ENCODE results near the gene ADCY9.

Gene ADCY9

DNA sequence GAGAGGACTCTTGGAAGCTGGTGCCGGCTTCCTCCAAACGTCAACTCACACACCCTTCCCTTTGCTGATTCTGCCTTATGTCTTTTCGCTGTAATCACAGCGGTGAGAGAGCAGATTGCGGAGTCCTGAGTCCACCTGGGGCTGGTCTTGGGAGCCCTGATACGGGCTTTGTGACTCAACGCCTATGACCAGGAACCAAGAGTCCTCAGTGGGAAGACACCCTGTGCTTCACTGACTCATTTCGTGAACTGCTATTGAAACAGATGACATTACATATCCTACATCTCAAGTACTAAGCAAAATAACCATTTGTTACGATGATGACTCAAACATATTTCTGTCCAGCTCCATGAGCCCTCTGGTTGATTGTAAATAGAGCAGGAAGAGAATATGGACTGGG lies 145.0 kb downstream of the ADCY9 start:
- H3K4me1 ChIP-seq (ENCODE audit: control insufficient read depth, insufficient read depth, low read length), result no peaks in the 10 kb centered on the region
- CTCF ChIA-PET, result no interaction called here
- POLR2A ChIA-PET, result interaction anchor here (0.8 kb wide), 1 partner anchor 8 kb away, joined by 4 read pairs; no protein-coding TSS in a partner anchor
- no peak overlapping the region for H3K27ac ChIP-seq (ENCODE audit: extremely low read depth, low read depth, low read length)
- TF ChIP-seq, protein P1, sequence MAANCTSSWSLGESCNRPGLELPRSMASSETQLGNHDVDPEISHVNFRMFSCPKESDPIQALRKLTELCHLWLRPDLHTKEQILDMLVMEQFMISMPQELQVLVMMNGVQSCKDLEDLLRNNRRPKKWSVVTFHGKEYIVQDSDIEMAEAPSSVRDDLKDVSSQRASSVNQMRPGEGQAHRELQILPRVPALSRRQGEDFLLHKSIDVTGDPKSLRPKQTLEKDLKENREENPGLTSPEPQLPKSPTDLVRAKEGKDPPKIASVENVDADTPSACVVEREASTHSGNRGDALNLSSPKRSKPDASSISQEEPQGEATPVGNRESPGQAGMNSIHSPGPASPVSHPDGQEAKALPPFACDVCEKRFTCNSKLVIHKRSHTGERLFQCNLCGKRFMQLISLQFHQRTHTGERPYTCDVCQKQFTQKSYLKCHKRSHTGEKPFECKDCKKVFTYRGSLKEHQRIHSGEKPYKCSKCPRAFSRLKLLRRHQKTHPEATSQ (tag by site-specific recombination; IDR thresholded peaks at IDR 0.05), result no peak
- TF ChIP-seq KLF9 (tag by site-specific recombination; IDR thresholded peaks at IDR 0.05; ENCODE audit: low read depth) (no peak), ZNF155 (tag by site-specific recombination; IDR thresholded peaks at IDR 0.05) (no peak), ZNF292 (tag by site-specific recombination; IDR thresholded peaks at IDR 0.05; ENCODE audit: borderline replicate concordance, low read depth) (no peak), ZBTB8A (tag by site-specific recombination; IDR thresholded peaks at IDR 0.05) (no peak), SCRT1 (tag by site-specific recombination; IDR thresholded peaks at IDR 0.05; ENCODE audit: borderline replicate concordance) (no peak), MZF1 (tag by site-specific recombination; IDR thresholded peaks at IDR 0.05; ENCODE audit: borderline replicate concordance) (no peak), ZNF621 (tag by site-specific recombination; IDR thresholded peaks at IDR 0.05) (no peak), ZFP37 (tag by site-specific recombination; IDR thresholded peaks at IDR 0.05) (no peak), ZNF561 (tag by site-specific recombination; IDR thresholded peaks at IDR 0.05; ENCODE audit: borderline replicate concordance) (no peak), IKZF3 (tag by site-specific recombination; IDR thresholded peaks at IDR 0.05) (no peak), ZNF2 (tag by site-specific recombination; IDR thresholded peaks at IDR 0.05) (no peak), ZNF404 (tag by site-specific recombination; IDR thresholded peaks at IDR 0.05) (no peak)
- TF ChIP-seq, protein P2, sequence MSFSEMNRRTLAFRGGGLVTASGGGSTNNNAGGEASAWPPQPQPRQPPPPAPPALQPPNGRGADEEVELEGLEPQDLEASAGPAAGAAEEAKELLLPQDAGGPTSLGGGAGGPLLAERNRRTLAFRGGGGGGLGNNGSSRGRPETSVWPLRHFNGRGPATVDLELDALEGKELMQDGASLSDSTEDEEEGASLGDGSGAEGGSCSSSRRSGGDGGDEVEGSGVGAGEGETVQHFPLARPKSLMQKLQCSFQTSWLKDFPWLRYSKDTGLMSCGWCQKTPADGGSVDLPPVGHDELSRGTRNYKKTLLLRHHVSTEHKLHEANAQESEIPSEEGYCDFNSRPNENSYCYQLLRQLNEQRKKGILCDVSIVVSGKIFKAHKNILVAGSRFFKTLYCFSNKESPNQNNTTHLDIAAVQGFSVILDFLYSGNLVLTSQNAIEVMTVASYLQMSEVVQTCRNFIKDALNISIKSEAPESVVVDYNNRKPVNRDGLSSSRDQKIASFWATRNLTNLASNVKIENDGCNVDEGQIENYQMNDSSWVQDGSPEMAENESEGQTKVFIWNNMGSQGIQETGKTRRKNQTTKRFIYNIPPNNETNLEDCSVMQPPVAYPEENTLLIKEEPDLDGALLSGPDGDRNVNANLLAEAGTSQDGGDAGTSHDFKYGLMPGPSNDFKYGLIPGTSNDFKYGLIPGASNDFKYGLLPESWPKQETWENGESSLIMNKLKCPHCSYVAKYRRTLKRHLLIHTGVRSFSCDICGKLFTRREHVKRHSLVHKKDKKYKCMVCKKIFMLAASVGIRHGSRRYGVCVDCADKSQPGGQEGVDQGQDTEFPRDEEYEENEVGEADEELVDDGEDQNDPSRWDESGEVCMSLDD (tag by site-specific recombination; IDR thresholded peaks at IDR 0.05), result no peak
- TF ChIP-seq, protein P3, sequence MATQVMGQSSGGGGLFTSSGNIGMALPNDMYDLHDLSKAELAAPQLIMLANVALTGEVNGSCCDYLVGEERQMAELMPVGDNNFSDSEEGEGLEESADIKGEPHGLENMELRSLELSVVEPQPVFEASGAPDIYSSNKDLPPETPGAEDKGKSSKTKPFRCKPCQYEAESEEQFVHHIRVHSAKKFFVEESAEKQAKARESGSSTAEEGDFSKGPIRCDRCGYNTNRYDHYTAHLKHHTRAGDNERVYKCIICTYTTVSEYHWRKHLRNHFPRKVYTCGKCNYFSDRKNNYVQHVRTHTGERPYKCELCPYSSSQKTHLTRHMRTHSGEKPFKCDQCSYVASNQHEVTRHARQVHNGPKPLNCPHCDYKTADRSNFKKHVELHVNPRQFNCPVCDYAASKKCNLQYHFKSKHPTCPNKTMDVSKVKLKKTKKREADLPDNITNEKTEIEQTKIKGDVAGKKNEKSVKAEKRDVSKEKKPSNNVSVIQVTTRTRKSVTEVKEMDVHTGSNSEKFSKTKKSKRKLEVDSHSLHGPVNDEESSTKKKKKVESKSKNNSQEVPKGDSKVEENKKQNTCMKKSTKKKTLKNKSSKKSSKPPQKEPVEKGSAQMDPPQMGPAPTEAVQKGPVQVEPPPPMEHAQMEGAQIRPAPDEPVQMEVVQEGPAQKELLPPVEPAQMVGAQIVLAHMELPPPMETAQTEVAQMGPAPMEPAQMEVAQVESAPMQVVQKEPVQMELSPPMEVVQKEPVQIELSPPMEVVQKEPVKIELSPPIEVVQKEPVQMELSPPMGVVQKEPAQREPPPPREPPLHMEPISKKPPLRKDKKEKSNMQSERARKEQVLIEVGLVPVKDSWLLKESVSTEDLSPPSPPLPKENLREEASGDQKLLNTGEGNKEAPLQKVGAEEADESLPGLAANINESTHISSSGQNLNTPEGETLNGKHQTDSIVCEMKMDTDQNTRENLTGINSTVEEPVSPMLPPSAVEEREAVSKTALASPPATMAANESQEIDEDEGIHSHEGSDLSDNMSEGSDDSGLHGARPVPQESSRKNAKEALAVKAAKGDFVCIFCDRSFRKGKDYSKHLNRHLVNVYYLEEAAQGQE (tag by site-specific recombination; IDR thresholded peaks at IDR 0.05), result no peak
- TF ChIP-seq, protein P4, sequence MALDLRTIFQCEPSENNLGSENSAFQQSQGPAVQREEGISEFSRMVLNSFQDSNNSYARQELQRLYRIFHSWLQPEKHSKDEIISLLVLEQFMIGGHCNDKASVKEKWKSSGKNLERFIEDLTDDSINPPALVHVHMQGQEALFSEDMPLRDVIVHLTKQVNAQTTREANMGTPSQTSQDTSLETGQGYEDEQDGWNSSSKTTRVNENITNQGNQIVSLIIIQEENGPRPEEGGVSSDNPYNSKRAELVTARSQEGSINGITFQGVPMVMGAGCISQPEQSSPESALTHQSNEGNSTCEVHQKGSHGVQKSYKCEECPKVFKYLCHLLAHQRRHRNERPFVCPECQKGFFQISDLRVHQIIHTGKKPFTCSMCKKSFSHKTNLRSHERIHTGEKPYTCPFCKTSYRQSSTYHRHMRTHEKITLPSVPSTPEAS (tag by site-specific recombination; IDR thresholded peaks at IDR 0.05), result no peak
- TF ChIP-seq, protein P5, sequence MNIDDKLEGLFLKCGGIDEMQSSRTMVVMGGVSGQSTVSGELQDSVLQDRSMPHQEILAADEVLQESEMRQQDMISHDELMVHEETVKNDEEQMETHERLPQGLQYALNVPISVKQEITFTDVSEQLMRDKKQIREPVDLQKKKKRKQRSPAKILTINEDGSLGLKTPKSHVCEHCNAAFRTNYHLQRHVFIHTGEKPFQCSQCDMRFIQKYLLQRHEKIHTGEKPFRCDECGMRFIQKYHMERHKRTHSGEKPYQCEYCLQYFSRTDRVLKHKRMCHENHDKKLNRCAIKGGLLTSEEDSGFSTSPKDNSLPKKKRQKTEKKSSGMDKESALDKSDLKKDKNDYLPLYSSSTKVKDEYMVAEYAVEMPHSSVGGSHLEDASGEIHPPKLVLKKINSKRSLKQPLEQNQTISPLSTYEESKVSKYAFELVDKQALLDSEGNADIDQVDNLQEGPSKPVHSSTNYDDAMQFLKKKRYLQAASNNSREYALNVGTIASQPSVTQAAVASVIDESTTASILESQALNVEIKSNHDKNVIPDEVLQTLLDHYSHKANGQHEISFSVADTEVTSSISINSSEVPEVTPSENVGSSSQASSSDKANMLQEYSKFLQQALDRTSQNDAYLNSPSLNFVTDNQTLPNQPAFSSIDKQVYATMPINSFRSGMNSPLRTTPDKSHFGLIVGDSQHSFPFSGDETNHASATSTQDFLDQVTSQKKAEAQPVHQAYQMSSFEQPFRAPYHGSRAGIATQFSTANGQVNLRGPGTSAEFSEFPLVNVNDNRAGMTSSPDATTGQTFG (tag by site-specific recombination; IDR thresholded peaks at IDR 0.05; ENCODE audit: borderline replicate concordance), result no peak
- TF ChIP-seq, protein P6, sequence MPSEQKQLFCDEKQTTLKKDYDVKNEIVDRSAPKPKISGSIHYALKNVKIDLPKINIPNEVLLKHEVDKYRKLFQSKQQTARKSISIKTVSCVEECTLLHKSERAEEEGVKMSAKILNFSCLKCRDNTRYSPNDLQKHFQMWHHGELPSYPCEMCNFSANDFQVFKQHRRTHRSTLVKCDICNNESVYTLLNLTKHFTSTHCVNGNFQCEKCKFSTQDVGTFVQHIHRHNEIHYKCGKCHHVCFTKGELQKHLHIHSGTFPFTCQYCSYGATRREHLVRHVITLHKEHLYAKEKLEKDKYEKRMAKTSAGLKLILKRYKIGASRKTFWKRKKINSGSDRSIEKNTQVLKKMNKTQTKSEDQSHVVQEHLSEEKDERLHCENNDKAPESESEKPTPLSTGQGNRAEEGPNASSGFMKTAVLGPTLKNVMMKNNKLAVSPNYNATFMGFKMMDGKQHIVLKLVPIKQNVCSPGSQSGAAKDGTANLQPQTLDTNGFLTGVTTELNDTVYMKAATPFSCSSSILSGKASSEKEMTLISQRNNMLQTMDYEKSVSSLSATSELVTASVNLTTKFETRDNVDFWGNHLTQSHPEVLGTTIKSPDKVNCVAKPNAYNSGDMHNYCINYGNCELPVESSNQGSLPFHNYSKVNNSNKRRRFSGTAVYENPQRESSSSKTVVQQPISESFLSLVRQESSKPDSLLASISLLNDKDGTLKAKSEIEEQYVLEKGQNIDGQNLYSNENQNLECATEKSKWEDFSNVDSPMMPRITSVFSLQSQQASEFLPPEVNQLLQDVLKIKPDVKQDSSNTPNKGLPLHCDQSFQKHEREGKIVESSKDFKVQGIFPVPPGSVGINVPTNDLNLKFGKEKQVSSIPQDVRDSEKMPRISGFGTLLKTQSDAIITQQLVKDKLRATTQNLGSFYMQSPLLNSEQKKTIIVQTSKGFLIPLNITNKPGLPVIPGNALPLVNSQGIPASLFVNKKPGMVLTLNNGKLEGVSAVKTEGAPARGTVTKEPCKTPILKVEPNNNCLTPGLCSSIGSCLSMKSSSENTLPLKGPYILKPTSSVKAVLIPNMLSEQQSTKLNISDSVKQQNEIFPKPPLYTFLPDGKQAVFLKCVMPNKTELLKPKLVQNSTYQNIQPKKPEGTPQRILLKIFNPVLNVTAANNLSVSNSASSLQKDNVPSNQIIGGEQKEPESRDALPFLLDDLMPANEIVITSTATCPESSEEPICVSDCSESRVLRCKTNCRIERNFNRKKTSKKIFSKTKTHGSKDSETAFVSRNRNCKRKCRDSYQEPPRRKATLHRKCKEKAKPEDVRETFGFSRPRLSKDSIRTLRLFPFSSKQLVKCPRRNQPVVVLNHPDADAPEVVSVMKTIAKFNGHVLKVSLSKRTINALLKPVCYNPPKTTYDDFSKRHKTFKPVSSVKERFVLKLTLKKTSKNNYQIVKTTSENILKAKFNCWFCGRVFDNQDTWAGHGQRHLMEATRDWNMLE (tag by site-specific recombination; conservative IDR thresholded peaks at IDR 0.05; ENCODE audit: low read depth), result no peak
- TF ChIP-seq, protein P7, sequence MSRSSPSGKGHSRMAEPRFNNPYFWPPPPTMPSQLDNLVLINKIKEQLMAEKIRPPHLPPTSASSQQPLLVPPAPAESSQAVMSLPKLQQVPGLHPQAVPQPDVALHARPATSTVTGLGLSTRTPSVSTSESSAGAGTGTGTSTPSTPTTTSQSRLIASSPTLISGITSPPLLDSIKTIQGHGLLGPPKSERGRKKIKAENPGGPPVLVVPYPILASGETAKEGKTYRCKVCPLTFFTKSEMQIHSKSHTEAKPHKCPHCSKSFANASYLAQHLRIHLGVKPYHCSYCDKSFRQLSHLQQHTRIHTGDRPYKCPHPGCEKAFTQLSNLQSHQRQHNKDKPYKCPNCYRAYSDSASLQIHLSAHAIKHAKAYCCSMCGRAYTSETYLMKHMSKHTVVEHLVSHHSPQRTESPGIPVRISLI (tag by site-specific recombination; IDR thresholded peaks at IDR 0.05), result no peak
- peaks cover 0 to 14% of the 10 kb centered on the region in 2 experiments; a peak in 2 of 3 replicates for H3K36me3 ChIP-seq (ENCODE audit: control insufficient read depth in 2 of 2, insufficient read depth in 1 of 2, low read length in 2 of 2)
- no peak overlapping the region for H3K4me3 ChIP-seq (ENCODE audit: low read depth, low read length)
- H3K9me3 ChIP-seq (ENCODE audit: control insufficient read depth, insufficient read depth, low read depth, low read length), result no peaks in the 10 kb centered on the region
